Aorta (tissue), 5 donors: Measurements from ENCODE around the gene DPY19L1. TPM values are rescaled to one million over a fixed set of nuclear protein-coding genes. Genes with fewer than 3 reads are reported as not detected.
"Not testable (repeated sequence)": the region's sequence is repeated elsewhere in the genome, so short reads cannot be mapped to it uniquely, and the experiment has no call there.

Source experiments
- ATAC-seq: fragments of 200-7000 bp; cut with Tn5 transposase; one replicate; pipeline ENCODE4 v1.9.1; 2022; ENCODE audit warnings: moderate library complexity; ENCODE audit not compliant: low FRiP score
- DNase-seq, 2 donors: peaks; one replicate each; pipeline ENCODE4 v3.0.0-alpha.2; 2020
- H3K27ac ChIP-seq, 2 donors: one replicate each; pipeline ENCODE4 v1.5.1; 2013; ENCODE audit warnings: low read length in 2 of 2, mild to moderate bottlenecking in 2 of 2, moderate library complexity in 2 of 2, control low read depth in 1 of 2, inconsistent platforms in 1 of 2, low read depth in 1 of 2
- H3K27me3 ChIP-seq, 2 donors: one replicate each; pipeline ENCODE4 v1.6.1; 2013; ENCODE audit warnings: control low read depth in 1 of 2, low read length in 1 of 2, mild to moderate bottlenecking in 1 of 2, moderate library complexity in 1 of 2; ENCODE audit not compliant: insufficient read depth in 2 of 2, control insufficient read depth in 1 of 2
- H3K36me3 ChIP-seq, 2 donors: one replicate each; pipeline ENCODE4 v1.6.1; 2013; ENCODE audit warnings: control low read depth in 1 of 2, low read length in 1 of 2, mild to moderate bottlenecking in 1 of 2; ENCODE audit not compliant: insufficient read depth in 2 of 2, control insufficient read depth in 1 of 2
- H3K4me1 ChIP-seq, 2 donors: one replicate each; pipeline ENCODE4 v1.6.1; 2013; ENCODE audit warnings: low read length in 2 of 2, control low read depth in 1 of 2, mild to moderate bottlenecking in 1 of 2, moderate library complexity in 1 of 2; ENCODE audit not compliant: insufficient read depth in 2 of 2, control insufficient read depth in 1 of 2
- H3K4me3 ChIP-seq, 2 donors: one replicate each; pipeline ENCODE4 v1.5.1; 2013; ENCODE audit warnings: low read length in 2 of 2, control low read depth in 1 of 2, mild to moderate bottlenecking in 1 of 2
- H3K9me3 ChIP-seq: one replicate; pipeline ENCODE4 v1.6.1; 2013; ENCODE audit warnings: mild to moderate bottlenecking, low read length; ENCODE audit not compliant: control insufficient read depth
- WGBS, 2 donors: extraction: QIAGEN DNeasy Blood & Tissue Kit; methylation state at CpG; one replicate each; pipeline ENCODE4 v1.1.7; 2013; 5-methylcytosine and 5-hydroxymethylcytosine counted together
- intact Hi-C, 2 donors: fragments of 100-400 bp; cut with DNase I; formaldehyde crosslinking; loops; one replicate each; pipeline versions ENCODE4 v1.14.2 to v1.15.0; 2022
- long read RNA-seq, 2 donors: library from polyadenylated mRNA; unstranded; transcript quantifications; one replicate each; pipeline ENCODE4 v2.0.0, GENCODE V29; 2020 to 2021
- polyA plus RNA-seq, 2 donors: library from polyadenylated mRNA; stranded (reverse); fragments of 200-250 nt; gene quantifications; one replicate each; pipeline ENCODE4 v1.2.3, GENCODE V29; 2013
- total RNA-seq, 2 donors: library from RNA; stranded (reverse); fragmentation: NEBNext Ultra II Directional; extraction: Animal tissue kit (Norgen Biotek cat#: 25700); gene quantifications; one replicate each; pipeline ENCODE4 v1.2.1, GENCODE V29; 2021
- donor health status: healthy with polysubstance abuse.
- donor health status: Bipolar disorder and iron deficiency.
- donor health status: DM: no; HTN: no; CAD: no.
- donor health status: DM: no; HTN: no; CAD: no.
- donor health status: DM: yes; HTN: yes; CAD: no.

Gene DPY19L1
- total RNA-seq: 10 to 100 TPM; 28.8 to 30.8 TPM
- 10 to 100 TPM in 1 of 2 donors, 1 to 10 TPM in 1; 4.3 to 10.3 TPM for polyA plus RNA-seq
- long read RNA-seq, donor 1, partial matches to known transcripts: 0 of 4 reads
- long read RNA-seq, donor 1, other reads (novel, unspliced or antisense): 4 of 4 reads
- long read RNA-seq, donor 2, full-length matches to known transcripts: 7 of 14 reads
- long read RNA-seq, donor 2, partial matches to known transcripts: 3 of 14 reads
- long read RNA-seq, donor 2, other reads (novel, unspliced or antisense): 4 of 14 reads

DNA sequence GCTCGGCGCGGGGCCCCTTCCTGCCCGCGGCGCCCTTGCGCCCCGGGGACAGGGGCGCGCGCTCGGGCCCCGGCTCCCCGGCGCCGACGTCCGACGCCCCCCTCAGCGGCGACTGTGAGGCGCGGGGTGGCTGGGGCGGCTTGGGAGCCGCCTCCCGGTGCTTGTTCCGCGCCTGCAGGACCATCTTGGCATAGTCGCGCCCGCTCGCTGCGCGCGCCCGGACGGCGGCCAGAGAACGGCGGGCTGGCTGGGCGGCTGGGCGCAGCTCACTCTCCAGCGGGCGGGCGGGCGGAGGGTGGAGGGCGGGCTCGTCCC, at the start of gene DPY19L1:
TSS of gene DPY19L1 (minus strand) at position 275 of the 315 bp plus-strand sequence. CDS start at position 184, 91 bp downstream.
- H3K36me3 ChIP-seq: no peaks in the 10 kb centered on the region
- H3K4me3 ChIP-seq: peak within 1 kb of the TSS; percentile 99 to 100
- 0% methylated on average over 23 to 48 of the region's 48 CpGs for WGBS, 2 donors
- intact Hi-C loops: loop anchor here in 1 of 2 donors (5.0 to 10.0 kb wide), 2 partner anchors 35 to 588 kb away; no protein-coding TSS in a partner anchor
- ATAC-seq (no peak), DNase-seq (no peak)
- H3K27me3 ChIP-seq: no peaks in the 10 kb centered on the region
- peak within 1 kb of the TSS; percentile 46 to 75 for H3K27ac ChIP-seq
- H3K9me3 ChIP-seq: no peaks in the 10 kb centered on the region
- H3K4me1 ChIP-seq: peaks cover 0 to 2% of the 10 kb centered on the region in 2 donors

DNA sequence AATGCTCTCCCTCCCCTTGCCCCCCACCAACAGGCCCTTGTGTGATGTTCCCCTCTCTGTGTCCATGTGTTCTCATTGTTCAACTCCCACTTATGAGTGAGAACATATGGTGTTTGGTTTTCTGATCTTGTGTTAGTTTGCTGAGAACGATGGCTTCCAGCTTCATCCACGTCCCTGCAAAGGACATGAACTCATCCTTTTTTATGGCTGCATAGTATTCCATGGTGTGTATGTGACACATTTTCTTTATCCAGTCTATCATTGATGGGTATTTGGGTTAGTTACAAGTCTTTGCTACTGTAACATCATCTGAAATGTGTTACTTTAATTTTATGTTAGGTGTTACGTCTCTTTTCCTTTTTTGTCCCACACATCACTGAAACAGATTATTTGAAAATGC, 42.2 kb upstream of the DPY19L1 start:
- H3K27me3 ChIP-seq, H3K36me3 ChIP-seq, DNase-seq, H3K4me3 ChIP-seq, intact Hi-C loops, H3K4me1 ChIP-seq, ATAC-seq, H3K27ac ChIP-seq, H3K9me3 ChIP-seq: not testable (repeated sequence)
- WGBS, 2 donors: 84 to 91% methylated on average over 3 of the region's 3 CpGs

DNA sequence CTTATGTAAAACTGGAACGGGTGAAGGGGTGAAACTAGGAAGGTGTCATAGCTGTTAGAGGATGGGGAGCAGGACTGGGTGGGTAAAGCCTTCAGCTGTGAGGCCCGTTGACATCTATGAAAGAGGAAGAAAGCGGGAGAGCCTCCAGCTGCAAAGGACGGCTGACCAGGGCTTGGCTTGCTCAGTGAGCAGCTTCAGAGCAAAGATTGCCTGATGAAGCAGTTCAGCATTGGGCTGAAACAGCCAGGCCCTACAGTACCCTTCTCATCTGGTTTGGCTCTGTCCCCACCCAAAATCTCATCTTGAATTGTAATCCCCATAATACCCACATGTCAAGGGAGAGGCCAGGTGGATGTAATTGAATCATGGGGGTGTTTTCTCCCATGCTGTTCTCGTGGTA, 36.7 kb upstream of the DPY19L1 start:
- H3K9me3 ChIP-seq, intact Hi-C loops, H3K36me3 ChIP-seq, H3K27ac ChIP-seq, DNase-seq, ATAC-seq, H3K4me3 ChIP-seq, H3K4me1 ChIP-seq, H3K27me3 ChIP-seq: not testable (repeated sequence)
- WGBS, 2 donors: 72 to 77% methylated on average over 4 to 5 of the region's 5 CpGs

DNA sequence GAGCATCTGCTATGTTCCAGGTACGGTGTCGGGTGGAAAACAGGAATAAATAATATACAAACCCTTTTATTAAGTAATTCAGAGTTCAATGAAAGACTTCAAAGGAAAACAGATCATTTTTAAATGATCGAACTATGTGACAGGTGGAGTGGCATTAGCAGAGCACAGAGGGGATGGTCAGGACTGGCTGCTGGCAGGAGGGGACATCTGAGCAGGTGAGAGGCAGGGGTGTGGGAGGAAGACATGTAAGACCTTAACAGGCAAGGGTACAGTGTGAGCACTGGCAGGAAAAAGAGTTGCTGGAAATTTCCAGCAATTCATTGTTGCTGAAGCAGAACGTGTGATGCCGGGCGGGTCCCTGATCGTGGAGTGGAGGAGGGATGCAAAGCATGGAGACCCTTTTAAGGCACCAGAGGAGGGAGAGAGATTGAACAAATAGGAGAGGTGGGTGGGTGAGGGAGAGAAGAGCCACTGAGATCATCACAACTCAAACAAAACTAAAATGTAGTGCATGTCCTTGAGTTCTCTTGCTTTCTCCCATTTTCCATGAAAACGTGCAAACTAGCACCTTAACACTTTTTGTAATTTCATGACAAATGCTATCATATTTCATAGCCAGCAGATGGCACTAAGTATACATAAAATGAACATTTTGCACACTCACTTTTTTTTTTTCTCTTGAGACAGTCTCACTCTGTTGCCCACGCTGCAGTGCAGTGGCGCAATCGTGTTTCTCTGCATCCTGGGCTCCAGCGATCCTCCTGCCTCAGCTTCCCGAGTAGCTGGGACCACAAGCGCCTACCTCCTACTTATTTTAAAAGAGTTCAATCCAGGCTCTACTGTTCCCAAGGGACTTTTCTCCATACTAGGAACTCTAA, 35.9 kb upstream of the DPY19L1 start:
- H3K9me3 ChIP-seq, H3K36me3 ChIP-seq, DNase-seq, ATAC-seq, H3K27ac ChIP-seq, intact Hi-C loops, H3K27me3 ChIP-seq, H3K4me1 ChIP-seq, H3K4me3 ChIP-seq: not testable (repeated sequence)
- 32 to 35% methylated on average over 14 of the region's 14 CpGs for WGBS, 2 donors

DNA sequence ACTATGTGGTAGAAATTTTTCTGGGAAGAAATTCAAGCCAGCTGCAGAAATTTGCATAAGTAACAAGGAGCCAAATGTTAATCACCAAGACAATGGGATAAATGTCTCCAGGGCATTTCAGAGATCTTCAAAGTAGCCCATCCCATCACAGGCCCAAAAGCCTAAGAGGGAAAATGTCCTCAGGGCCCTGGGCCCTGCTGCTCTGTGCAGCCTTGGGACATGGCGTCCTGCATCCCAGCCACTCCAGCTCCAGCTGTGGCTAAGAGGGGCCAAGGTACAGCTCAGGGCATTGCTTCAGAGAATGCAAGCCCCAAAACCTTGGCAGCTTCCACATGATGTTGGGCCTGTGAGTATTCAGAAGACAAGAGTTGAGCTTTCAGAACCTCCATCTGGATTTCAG, 31.8 kb upstream of the DPY19L1 start:
- H3K4me1 ChIP-seq, H3K27me3 ChIP-seq, H3K9me3 ChIP-seq, ATAC-seq, intact Hi-C loops, H3K27ac ChIP-seq, H3K36me3 ChIP-seq, DNase-seq, H3K4me3 ChIP-seq: not testable (repeated sequence)
- WGBS, 2 donors: 96 to 100% methylated on average over 1 of the region's 1 CpG

DNA sequence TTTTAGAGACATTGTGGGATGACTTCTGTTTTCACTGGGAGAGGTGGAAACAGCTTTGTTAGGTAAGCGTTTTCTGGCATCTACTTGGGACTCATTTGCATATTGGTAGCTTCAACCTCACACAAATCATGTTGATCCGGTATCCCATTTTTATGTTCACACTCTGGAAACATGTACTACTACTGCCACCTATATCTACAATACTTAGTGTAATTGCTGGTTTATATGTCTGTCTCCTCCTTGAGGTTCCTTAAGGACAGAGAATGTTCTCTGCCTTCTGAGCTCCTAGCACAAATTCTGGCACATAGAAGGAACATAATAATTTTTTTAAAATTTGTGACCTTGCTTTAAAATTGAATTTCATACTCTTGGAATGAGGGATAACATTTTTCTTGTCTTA, 28.1 kb upstream of the DPY19L1 start:
- H3K27me3 ChIP-seq, DNase-seq, H3K36me3 ChIP-seq, ATAC-seq, intact Hi-C loops, H3K9me3 ChIP-seq, H3K4me1 ChIP-seq, H3K27ac ChIP-seq, H3K4me3 ChIP-seq: not testable (repeated sequence)
- 21 to 27% methylated on average over 2 of the region's 2 CpGs for WGBS, 2 donors

DNA sequence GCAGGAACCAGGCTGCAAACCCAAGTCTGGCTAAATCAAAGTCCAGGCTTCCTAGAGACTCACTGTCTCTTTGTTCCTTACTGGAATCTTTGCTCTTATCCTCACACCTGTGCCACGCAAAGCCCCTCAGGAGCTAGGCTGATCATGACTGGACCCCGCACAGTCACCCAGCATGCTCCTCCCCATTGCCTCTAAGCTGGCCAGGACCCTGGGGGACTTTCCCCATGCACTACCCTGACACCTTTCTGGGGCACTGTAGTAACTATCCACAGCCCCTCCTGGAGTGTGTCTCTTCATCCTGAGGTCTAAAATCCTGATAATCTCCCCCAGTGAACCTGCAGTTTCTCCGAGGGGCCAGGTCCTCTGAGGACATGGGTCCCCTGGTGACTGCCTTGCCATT, 21.3 kb upstream of the DPY19L1 start:
- DNase-seq, H3K9me3 ChIP-seq, H3K4me3 ChIP-seq, H3K27ac ChIP-seq, H3K36me3 ChIP-seq, H3K4me1 ChIP-seq, ATAC-seq, intact Hi-C loops, H3K27me3 ChIP-seq: not testable (repeated sequence)
- 88 to 95% methylated on average over 3 of the region's 3 CpGs for WGBS, 2 donors

DNA sequence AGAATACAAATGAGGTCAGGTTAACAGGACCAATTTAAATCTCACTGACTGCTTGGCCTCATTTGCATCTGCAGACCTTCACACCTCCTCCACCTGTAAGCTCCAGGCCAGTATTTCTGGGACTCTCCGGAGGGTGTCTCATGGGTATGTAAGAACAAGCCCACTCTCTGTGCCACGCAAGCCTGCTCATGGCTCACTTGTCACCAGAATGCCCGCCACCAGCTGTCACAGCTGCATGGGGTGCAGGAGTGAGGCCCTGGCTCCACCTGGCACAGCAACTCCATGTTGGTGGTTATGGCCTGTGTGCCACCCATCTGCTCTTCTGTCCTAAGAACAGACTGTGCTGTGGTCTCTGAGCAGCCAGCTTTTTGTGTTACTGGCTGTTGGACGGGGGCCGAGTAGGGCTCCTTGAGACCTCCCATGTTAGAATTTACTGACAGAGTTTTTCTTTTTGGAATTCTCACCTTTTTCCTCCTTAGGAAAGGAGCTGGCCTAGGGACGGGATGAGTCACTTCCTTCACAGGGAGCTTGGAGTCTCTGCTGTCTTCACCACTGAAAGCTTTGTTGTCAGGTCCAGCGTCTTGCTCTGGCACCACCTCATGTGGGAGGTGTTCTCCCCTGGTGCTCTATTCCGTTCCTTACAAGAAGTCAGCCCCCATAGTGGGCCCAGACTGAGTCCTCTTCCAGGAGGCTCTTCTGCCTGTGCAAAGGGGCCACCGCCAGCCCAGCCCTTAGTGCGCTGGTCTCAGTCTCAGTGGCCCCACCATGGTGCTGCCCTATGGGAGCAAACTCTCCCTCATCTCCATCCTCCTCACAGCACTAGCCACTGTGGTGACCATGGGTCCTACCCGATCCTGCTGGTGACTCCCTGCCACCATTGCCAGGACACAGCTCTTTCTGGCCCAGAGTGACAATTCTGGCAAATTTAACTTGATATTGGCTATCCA, 20.5 kb upstream of the DPY19L1 start:
- H3K4me1 ChIP-seq, H3K4me3 ChIP-seq, H3K27me3 ChIP-seq, DNase-seq, H3K36me3 ChIP-seq, H3K9me3 ChIP-seq, intact Hi-C loops, H3K27ac ChIP-seq: not testable (repeated sequence)
- ATAC-seq: peak; percentile 29
- 92% methylated on average over 11 of the region's 11 CpGs for WGBS, 2 donors
